Tibial nerve (tissue), 4 donors: ENCODE results near the gene LZTR1.

Experiments
- CTCF ChIP-seq, 5 experiments: fragments of 200-600 bp in 3 of 5; fragments of 450-650 bp in 2 of 5; sonication (generic) in 3 of 5; IDR thresholded peaks; one replicate each; pipeline ENCODE4 v1.5.1; 2016 to 2019; ENCODE audit warnings: antibody characterized with exemption in 5 of 5, mild to moderate bottlenecking in 3 of 5, moderate library complexity in 2 of 5
- EP300 ChIP-seq, 2 donors: sonication (generic); formaldehyde crosslinking; IDR thresholded peaks; one replicate each; pipeline ENCODE4 v1.6.1; 2017; ENCODE audit warnings: antibody characterized with exemption in 2 of 2, mild to moderate bottlenecking in 1 of 2
- POLR2A ChIP-seq, 2 donors: fragments of 450-650 bp; IDR thresholded peaks; one replicate each; pipeline ENCODE4 v1.6.1; 2017; ENCODE audit warnings: antibody characterized with exemption in 2 of 2, mild to moderate bottlenecking in 2 of 2, moderate library complexity in 2 of 2

GRCh38 chr22:20979940-20980453 lies 2.1 kb upstream of the LZTR1 start:
- TF ChIP-seq CTCF (IDR thresholded peaks at IDR 0.05) (no peak), POLR2A (IDR thresholded peaks at IDR 0.05) (no peak), EP300 (IDR thresholded peaks at IDR 0.05) (no peak)
